Femur (tissue), 1 donor: ENCODE measurements around the gene NPHP4.

Experiments
- DNase-seq: peaks from one replicate; pipeline ENCODE4 v3.0.0-alpha.2; 2017

Gene NPHP4

GRCh38 chr1:5844442-5844841 lies 147.8 kb downstream of the NPHP4 start:
- DNase-seq, result no peak

- DNase-seq, result no peak
These were observed 148.6 kb downstream of the NPHP4 start for GRCh38 chr1:5843521-5844096.

- DNase-seq, result no peak
These were observed 149.5 kb downstream of the NPHP4 start for GRCh38 chr1:5842679-5843078.

- no peak for DNase-seq
These were observed 151.6 kb downstream of the NPHP4 start for GRCh38 chr1:5840551-5841001.

GRCh38 chr1:5839881-5840550 lies 152.2 kb downstream of the NPHP4 start:
- DNase-seq, result no peak

- DNase-seq, result no peak
These were observed 152.9 kb downstream of the NPHP4 start for GRCh38 chr1:5839161-5839880.

GRCh38 chr1:5837976-5838653 lies 154.1 kb downstream of the NPHP4 start:
- no peak for DNase-seq

- DNase-seq, result no peak
These were observed 155.3 kb downstream of the NPHP4 start for GRCh38 chr1:5836776-5837440.

- no peak for DNase-seq
These were observed 157.1 kb downstream of the NPHP4 start for GRCh38 chr1:5835179-5835562.

GRCh38 chr1:5834477-5835178 lies 157.6 kb downstream of the NPHP4 start:
- no peak for DNase-seq

GRCh38 chr1:5833911-5834310 lies 158.3 kb downstream of the NPHP4 start:
- DNase-seq, result no peak

- DNase-seq, result no peak
These were observed 159.0 kb downstream of the NPHP4 start for GRCh38 chr1:5832916-5833895.

- DNase-seq, result no peak
These were observed 160.5 kb downstream of the NPHP4 start for GRCh38 chr1:5831600-5832335.

- no peak for DNase-seq
These were observed 161.2 kb downstream of the NPHP4 start for GRCh38 chr1:5830771-5831599.

GRCh38 chr1:5829414-5829813 lies 162.8 kb downstream of the NPHP4 start:
- no peak for DNase-seq

GRCh38 chr1:5828308-5828935 lies 163.8 kb downstream of the NPHP4 start:
- no peak for DNase-seq

- no peak for DNase-seq
These were observed 164.7 kb downstream of the NPHP4 start for GRCh38 chr1:5827516-5827915.

- DNase-seq, result no peak
These were observed 165.6 kb downstream of the NPHP4 start for GRCh38 chr1:5826601-5827000.

- DNase-seq, result no peak
These were observed 169.5 kb downstream of the NPHP4 start for GRCh38 chr1:5822726-5823125.
